HEK293T (cell line): Measurements from ENCODE around the gene VWA5B2.
A peak's percentile ranks its signal among the peaks of the same experiment; 100 is the strongest.

Experiments used
- CTCF ChIA-PET: fragments of 350-600 bp; formaldehyde crosslinking; extraction: SDS; loops from one replicate; lab custom pipeline; 2021; ENCODE audit warnings: antibody characterized with exemption, inconsistent platforms; lab: Yijun Ruan, JAX
- POLR2A ChIA-PET: fragments of 350-600 bp; formaldehyde crosslinking; extraction: SDS; loops from one replicate; lab custom pipeline; 2020; ENCODE audit warnings: antibody characterized with exemption, inconsistent platforms; lab: Yijun Ruan, JAX
- DNase-seq: peaks from one replicate; pipeline ENCODE4 v3.0.0; 2012; ENCODE audit warnings: mixed read lengths; ENCODE audit errors: extremely low spot score
- ARNT ChIP-seq: fragments of 450-650 bp; IDR thresholded peaks from 2 replicates; pipeline ENCODE4 v1.6.1; 2017; ENCODE audit warnings: mild to moderate bottlenecking
- BHLHE40 ChIP-seq: fragments of 450-650 bp; IDR thresholded peaks from 2 replicates; pipeline ENCODE4 v1.6.1; 2016; ENCODE audit warnings: mild to moderate bottlenecking, moderate library complexity, borderline replicate concordance
- CTBP1 ChIP-seq: fragments of 450-650 bp; IDR thresholded peaks from 2 replicates; pipeline ENCODE4 v1.6.1; 2016; ENCODE audit warnings: borderline replicate concordance
- ELF4 ChIP-seq: fragments of 450-650 bp; IDR thresholded peaks from 2 replicates; pipeline ENCODE4 v1.6.1; 2017; ENCODE audit warnings: antibody characterized with exemption
- FOXA1 ChIP-seq: fragments of 450-650 bp; IDR thresholded peaks from 2 replicates; pipeline ENCODE4 v1.6.1; 2016; ENCODE audit warnings: mild to moderate bottlenecking
- FOXK2 ChIP-seq: fragments of 450-650 bp; IDR thresholded peaks from 2 replicates; pipeline ENCODE4 v1.6.1; 2016; ENCODE audit warnings: mild to moderate bottlenecking
- FOXM1 ChIP-seq: fragments of 450-650 bp; IDR thresholded peaks from 2 replicates; pipeline ENCODE4 v1.6.1; 2017; ENCODE audit warnings: mild to moderate bottlenecking, borderline replicate concordance
- HDGF ChIP-seq: fragments of 450-650 bp; IDR thresholded peaks from 2 replicates; pipeline ENCODE4 v1.6.1; 2017; ENCODE audit warnings: antibody characterized with exemption, borderline replicate concordance
- L3MBTL2 ChIP-seq: fragments of 450-650 bp; conservative IDR thresholded peaks from 2 replicates; pipeline ENCODE4 v1.6.1; 2016; ENCODE audit warnings: mild to moderate bottlenecking
- LEF1 ChIP-seq: fragments of 450-650 bp; IDR thresholded peaks from 2 replicates; pipeline ENCODE4 v1.6.1; 2017; ENCODE audit warnings: mild to moderate bottlenecking, borderline replicate concordance
- NFRKB ChIP-seq: fragments of 450-650 bp; IDR thresholded peaks from 2 replicates; pipeline ENCODE4 v1.6.1; 2016; ENCODE audit warnings: mild to moderate bottlenecking, moderate library complexity
- PKNOX1 ChIP-seq: fragments of 450-650 bp; IDR thresholded peaks from 2 replicates; pipeline ENCODE4 v1.6.1; 2016
- SP1 ChIP-seq: fragments of 450-650 bp; IDR thresholded peaks from 2 replicates; pipeline ENCODE4 v1.6.1; 2017
- SUZ12 ChIP-seq: fragments of 450-650 bp; IDR thresholded peaks from 2 replicates; pipeline ENCODE4 v1.6.1; 2016; ENCODE audit warnings: mild to moderate bottlenecking
- TARDBP ChIP-seq: fragments of 450-650 bp; IDR thresholded peaks from 2 replicates; pipeline ENCODE4 v1.6.1; 2016
- ZNF384 ChIP-seq: fragments of 450-650 bp; IDR thresholded peaks from 2 replicates; pipeline ENCODE4 v1.6.1; 2016

Gene VWA5B2

DNA sequence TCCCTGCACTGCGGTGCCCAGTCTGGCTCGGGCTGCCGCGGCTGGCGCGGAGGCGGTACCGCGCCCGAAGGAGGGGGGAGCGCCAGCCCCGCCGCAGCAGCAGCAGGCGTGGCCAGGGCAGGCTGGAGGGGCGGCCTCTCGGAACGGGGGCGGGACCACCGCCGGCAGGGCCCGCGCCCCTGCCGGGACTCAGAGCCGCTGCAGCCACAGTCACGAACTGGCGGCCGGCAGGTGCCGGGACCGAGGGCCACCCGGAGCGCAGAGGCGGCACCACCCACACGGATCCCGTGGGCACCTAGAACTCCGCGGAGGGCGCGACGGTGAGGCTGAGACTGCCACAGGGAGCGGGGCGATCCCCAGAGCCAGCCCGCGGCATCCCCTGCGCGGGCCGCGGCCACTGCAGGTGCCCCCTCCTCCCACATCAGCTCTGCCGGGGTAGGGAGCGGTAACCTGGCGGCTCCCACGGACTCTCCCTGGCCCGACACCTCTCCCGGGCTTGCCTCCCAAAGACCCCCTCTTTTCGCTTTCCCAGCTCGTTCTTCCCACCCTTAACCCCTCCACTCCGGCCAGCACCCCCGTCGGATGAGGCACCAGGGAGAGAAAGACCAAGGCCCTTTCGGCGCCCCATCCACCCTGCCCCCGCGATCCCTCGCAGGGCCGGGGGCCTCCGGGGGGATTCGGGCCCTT lies at the start of gene VWA5B2:
Gene VWA5B2 (plus strand): TSS at position 192 of the 687 bp plus-strand sequence. CDS start 944 bp downstream, outside the sequence.
- TF ChIP-seq ELF4 (no peak), FOXK2 (no peak), FOXA1 (no peak), ZNF384 (no peak), CTBP1 (no peak), ARNT (no peak), FOXM1 (no peak), TARDBP (no peak), HDGF (no peak), LEF1 (no peak), PKNOX1 (no peak), NFRKB (no peak), SUZ12 (no peak), SP1 (no peak), BHLHE40 (no peak), L3MBTL2 (no peak)
- CTCF ChIA-PET: no interaction called here
- peak; percentile 84 for DNase-seq
- POLR2A ChIA-PET: interaction anchor here (1.9 kb wide), 1 partner anchor 8 kb away, joined by 8 read pairs; no protein-coding TSS in a partner anchor

- no peak for TF ChIP-seq LEF1
- TF ChIP-seq BHLHE40: no peak
- TF ChIP-seq L3MBTL2: no peak
- TF ChIP-seq ARNT: no peak
- TF ChIP-seq CTBP1: no peak
- no peak for TF ChIP-seq FOXM1
- no peak for TF ChIP-seq SUZ12
- no peak for TF ChIP-seq ZNF384
- TF ChIP-seq HDGF: no peak
- TF ChIP-seq PKNOX1: no peak
- TF ChIP-seq SP1: no peak
- TF ChIP-seq FOXK2: no peak
- no peak for TF ChIP-seq ELF4
- no peak for TF ChIP-seq NFRKB
- TF ChIP-seq FOXA1: no peak
- TF ChIP-seq TARDBP: no peak
- DNase-seq: no peak
- CTCF ChIA-PET: no interaction called here
- POLR2A ChIA-PET: interaction anchor here (1.5 kb wide), 1 partner anchor 46 kb away, joined by 3 read pairs; no protein-coding TSS in a partner anchor
These were observed 49.2 kb upstream of the VWA5B2 start for GRCh38 chr3:184180165-184180564.

DNA sequence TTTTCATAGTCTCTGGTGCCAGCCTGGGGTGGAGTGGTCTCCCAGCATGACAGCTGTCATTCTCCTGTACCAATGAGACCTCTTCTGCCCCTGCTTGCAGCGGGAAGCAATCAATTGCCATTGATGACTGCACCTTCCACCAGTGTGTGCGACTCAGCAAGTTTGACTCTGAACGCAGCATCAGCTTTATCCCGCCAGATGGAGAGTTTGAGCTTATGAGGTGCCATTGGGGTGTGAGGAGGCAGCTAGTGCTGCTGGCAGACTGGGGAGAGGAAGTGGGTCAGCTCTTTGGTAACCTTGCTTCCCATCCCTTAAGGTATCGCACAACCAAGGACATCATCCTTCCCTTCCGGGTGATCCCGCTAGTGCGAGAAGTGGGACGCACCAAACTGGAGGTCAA lies 47.8 kb upstream of the VWA5B2 start:
- ChIA-PET CTCF (no interaction called here), POLR2A (interaction anchor here (1.5 kb wide), 1 partner anchor 48 kb away, joined by 3 read pairs; no protein-coding TSS in a partner anchor)
- TF ChIP-seq CTBP1 (no peak), FOXK2 (no peak), FOXM1 (no peak), NFRKB (no peak)
- no peak for DNase-seq

- ChIA-PET CTCF (interaction anchor here (0.8 kb wide), 1 partner anchor 44 kb away, joined by 3 read pairs; no protein-coding TSS in a partner anchor), POLR2A (interaction anchor here (1.1 kb wide), 1 partner anchor 50 kb away, joined by 3 read pairs; no protein-coding TSS in a partner anchor)
- no peak for TF ChIP-seq ZNF384
- no peak for TF ChIP-seq TARDBP
- TF ChIP-seq FOXM1: no peak
- TF ChIP-seq BHLHE40: no peak
- no peak for TF ChIP-seq L3MBTL2
- TF ChIP-seq NFRKB: no peak
- TF ChIP-seq FOXK2: no peak
- TF ChIP-seq SP1: no peak
- TF ChIP-seq HDGF: no peak
- no peak for TF ChIP-seq CTBP1
- TF ChIP-seq SUZ12: no peak
- no peak for TF ChIP-seq PKNOX1
- TF ChIP-seq ELF4: no peak
- no peak for TF ChIP-seq ARNT
- TF ChIP-seq LEF1: no peak
- no peak for TF ChIP-seq FOXA1
- DNase-seq: no peak
These were observed 45.7 kb upstream of the VWA5B2 start for GRCh38 chr3:184183679-184184078.

DNA sequence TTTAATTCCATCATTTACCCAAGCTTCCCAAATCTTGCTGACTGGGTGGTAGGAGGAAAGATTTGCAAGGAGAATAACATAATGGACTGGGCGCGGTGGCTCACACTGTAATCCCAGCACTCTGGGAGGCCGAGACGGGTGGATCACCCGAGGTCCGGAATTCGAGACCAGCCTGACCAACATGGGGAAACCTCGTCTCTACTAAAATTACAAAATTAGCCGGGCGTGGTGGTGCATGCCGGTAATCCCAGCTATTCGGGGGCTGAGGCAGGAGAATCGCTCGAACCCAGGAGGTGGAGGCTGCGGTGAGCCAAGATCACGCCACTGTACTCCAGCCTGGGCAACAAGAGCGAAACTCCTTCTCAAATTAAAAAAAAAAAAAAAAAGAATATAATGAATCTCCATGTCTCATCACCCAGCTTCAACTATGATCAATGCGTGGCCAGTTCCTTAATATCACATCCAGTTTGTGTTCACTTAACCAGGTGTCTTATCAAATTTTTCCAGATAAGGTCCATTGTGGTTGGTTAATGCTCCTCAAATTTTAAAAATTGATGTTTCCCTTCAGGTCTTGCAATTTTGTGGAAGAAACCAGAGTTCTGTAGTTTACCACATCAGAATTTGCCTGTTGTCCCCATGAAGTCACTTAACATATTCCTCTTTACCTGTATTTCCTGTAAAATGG lies 44.7 kb upstream of the VWA5B2 start:
- POLR2A ChIA-PET: interaction anchor here (1.1 to 1.8 kb wide), 2 partner anchors 8 to 51 kb away, joined by 3 to 10 read pairs; no protein-coding TSS in a partner anchor
- TF ChIP-seq FOXM1 (no peak), ZNF384 (no peak), L3MBTL2 (no peak), HDGF (no peak), LEF1 (no peak), BHLHE40 (no peak), FOXK2 (no peak), NFRKB (no peak), PKNOX1 (no peak), ARNT (no peak)
- no peak for DNase-seq
- CTCF ChIA-PET: no interaction called here
